Endothelial cell of coronary artery (primary cell): Measurements from ENCODE around the gene FTCDNL1. TPM values are rescaled to one million over a fixed set of nuclear protein-coding genes. Genes with fewer than 3 reads are reported as not detected.

Experiments used
- total RNA-seq: library from RNA; depleted of rRNA; stranded (reverse); fragments of >200 nt; gene quantifications from 2 replicates; pipeline ENCODE4 v1.2.3, GENCODE V29; 2014

FTCDNL1 gene
- 0.18 and 1.4 TPM in 2 replicates for total RNA-seq

DNA sequence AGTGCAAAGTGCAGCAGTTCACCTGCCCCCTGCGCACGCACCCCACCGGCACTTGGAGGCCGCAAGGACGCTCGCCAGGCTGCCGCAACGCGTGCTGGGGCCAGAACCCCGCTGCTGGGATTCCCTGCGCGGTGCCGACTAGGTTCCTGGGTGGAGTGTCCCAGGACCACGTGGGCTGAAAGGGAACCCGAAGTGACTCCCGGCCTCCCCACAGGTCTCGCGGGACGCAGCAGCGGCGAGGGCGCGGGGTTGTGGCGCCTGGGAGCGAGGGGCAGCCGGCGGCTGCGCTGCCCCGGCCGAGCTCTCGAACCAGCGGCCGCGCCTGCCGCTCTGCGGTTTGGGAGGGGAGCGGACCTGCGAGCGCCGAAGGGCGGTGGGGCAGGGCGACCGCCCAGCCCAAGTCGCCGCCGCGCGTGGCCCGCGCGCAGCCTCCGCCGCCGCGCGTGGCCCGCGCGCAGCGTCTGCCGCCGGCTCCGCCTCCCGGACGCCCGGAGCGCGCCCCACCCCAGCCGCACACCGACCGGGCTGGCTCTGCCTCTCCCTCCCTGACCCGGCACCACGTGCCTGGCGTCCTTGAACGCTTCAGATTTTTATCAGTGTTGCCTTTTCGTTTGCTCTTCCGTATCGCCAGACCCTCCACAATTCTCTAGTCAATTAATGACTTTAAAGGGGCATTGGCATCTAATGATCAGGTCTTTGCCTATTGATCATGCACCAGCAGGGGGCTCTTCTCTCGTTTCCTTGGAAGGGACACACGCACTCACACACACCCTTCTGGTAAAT, at the start of gene FTCDNL1:
Gene FTCDNL1 (minus strand): TSS at position 475 of the 783 bp plus-strand sequence. CDS start 2,230 bp downstream, outside the sequence.

Other genes starting within 250 kb of the FTCDNL1 start
- 8.7 and 10.2 TPM in 2 replicates for gene C2orf69, start 60.1 kb upstream of the FTCDNL1 start, total RNA-seq
- 5.3 and 7.8 TPM in 2 replicates for gene TYW5, start 104.3 kb upstream of the FTCDNL1 start, total RNA-seq
- gene MAIP1, start 104.4 kb upstream of the FTCDNL1 start, total RNA-seq = 20.2 and 21.2 TPM in 2 replicates